GM10248 (cell line): ENCODE data around the gene SPON1.
"Not testable (repeated sequence)": the region's sequence is repeated elsewhere in the genome, so short reads cannot be mapped to it uniquely, and the experiment has no call there.

ENCODE experiments used
- CTCF ChIA-PET: fragments of 300-600 bp; sonication (Branson Sonifier 250); formaldehyde crosslinking; extraction: SDS; loops from one replicate; lab custom pipeline; 2021; ENCODE audit warnings: antibody characterized with exemption; lab: Yijun Ruan, JAX
- POLR2A ChIA-PET: fragments of 350-650 bp; sonication (Branson Sonifier 250); formaldehyde crosslinking; extraction: SDS; loops from one replicate; lab custom pipeline; 2020; ENCODE audit warnings: antibody characterized with exemption; lab: Yijun Ruan, JAX
- DNase-seq: peaks from one replicate; pipeline ENCODE4 v3.0.0; 2012; ENCODE audit errors: extremely low spot score
- TF ChIP-seq, protein P1 (sequence below): IDR thresholded peaks from 2 replicates; pipeline ENCODE4 v1.5.1; 2012; ENCODE audit warnings: mild to moderate bottlenecking, low read depth; ENCODE audit errors: extremely low read depth, missing control alignments, control extremely low read depth

The SPON1 gene

DNA sequence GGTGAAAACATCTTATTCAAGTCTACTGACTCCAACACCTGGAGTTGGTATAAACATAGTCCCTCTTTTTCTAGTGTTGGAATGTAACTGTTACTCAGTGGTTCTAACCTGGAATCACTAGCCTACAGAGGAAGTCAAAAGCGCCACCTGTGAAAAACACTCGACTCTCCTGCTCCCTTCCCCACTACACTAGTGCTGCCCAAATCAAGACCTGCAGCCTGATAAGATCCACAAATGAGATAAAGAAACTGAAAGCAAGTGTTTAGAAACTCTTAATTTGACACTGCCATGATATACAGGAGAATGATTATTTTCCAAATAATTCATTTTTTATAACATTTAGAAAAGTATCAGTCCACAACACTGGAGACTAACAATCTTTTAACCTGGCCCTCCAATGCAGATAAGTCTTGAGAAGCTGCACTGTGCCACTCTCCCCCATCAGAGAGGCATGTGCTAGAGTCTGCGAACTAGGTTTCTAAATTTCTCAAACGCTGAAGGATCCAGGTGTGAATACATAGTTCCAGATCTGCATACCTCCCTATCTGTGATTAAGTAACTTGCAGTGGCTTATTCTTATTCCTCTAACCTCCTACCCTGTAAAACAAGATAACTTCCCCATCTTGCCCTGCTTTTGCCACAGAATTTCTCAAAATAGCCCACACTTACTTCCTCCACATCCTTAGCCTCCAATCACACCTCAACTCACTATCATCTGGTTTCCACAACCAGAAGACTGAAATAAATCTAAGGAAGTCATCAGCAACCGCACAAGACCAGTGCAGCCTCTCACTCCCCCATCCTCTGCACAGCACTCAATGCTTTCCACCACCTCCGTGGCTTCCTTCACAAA, 308.4 kb downstream of the SPON1 start:
- TF ChIP-seq, protein P1, sequence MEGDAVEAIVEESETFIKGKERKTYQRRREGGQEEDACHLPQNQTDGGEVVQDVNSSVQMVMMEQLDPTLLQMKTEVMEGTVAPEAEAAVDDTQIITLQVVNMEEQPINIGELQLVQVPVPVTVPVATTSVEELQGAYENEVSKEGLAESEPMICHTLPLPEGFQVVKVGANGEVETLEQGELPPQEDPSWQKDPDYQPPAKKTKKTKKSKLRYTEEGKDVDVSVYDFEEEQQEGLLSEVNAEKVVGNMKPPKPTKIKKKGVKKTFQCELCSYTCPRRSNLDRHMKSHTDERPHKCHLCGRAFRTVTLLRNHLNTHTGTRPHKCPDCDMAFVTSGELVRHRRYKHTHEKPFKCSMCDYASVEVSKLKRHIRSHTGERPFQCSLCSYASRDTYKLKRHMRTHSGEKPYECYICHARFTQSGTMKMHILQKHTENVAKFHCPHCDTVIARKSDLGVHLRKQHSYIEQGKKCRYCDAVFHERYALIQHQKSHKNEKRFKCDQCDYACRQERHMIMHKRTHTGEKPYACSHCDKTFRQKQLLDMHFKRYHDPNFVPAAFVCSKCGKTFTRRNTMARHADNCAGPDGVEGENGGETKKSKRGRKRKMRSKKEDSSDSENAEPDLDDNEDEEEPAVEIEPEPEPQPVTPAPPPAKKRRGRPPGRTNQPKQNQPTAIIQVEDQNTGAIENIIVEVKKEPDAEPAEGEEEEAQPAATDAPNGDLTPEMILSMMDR, result no peak
- peak; percentile 44 for DNase-seq
- ChIA-PET POLR2A (no interaction called here), CTCF (interaction anchor here (0.8 kb wide), 1 partner anchor 38 kb away, joined by 3 read pairs; no protein-coding TSS in a partner anchor)

DNA sequence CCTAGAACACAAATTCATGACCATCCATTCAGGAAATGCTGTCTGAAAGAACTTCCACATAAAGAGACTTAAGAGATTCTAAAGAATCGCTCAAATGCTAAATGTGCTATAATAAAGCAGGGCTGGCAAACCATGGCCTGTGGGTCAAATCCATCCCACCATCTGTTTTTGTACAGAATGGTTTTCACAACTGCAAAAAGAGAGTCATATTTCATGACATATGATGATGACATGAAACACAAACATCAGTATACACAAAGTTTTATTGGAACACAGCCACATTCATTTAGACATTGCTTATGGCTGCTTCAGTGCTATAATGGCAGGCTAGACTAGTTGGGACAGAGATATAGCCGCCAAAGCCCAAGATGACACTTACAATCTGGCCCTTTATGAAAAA, 311.4 kb downstream of the SPON1 start:
- CTCF ChIA-PET, result interaction anchor here (1.0 kb wide), 1 partner anchor 10 kb away, joined by 3 read pairs; no protein-coding TSS in a partner anchor
- POLR2A ChIA-PET, result no interaction called here
- TF ChIP-seq, protein P1, result no peak

GRCh38 chr11:14275076-14275475, 312.6 kb downstream of the SPON1 start:
- CTCF ChIA-PET, result interaction anchor here (0.8 kb wide), 1 partner anchor 33 kb away, joined by 3 read pairs; no protein-coding TSS in a partner anchor
- TF ChIP-seq, protein P1, result no peak
- POLR2A ChIA-PET, result no interaction called here
- DNase-seq, result no peak

More for the DNA sequence above, 311.4 kb downstream of the SPON1 start:
- DNase-seq, result no peak

- CTCF ChIA-PET, DNase-seq, POLR2A ChIA-PET: not testable (repeated sequence)
Observed at GRCh38 chr11:14278869-14279268, 316.3 kb downstream of the SPON1 start.

DNA sequence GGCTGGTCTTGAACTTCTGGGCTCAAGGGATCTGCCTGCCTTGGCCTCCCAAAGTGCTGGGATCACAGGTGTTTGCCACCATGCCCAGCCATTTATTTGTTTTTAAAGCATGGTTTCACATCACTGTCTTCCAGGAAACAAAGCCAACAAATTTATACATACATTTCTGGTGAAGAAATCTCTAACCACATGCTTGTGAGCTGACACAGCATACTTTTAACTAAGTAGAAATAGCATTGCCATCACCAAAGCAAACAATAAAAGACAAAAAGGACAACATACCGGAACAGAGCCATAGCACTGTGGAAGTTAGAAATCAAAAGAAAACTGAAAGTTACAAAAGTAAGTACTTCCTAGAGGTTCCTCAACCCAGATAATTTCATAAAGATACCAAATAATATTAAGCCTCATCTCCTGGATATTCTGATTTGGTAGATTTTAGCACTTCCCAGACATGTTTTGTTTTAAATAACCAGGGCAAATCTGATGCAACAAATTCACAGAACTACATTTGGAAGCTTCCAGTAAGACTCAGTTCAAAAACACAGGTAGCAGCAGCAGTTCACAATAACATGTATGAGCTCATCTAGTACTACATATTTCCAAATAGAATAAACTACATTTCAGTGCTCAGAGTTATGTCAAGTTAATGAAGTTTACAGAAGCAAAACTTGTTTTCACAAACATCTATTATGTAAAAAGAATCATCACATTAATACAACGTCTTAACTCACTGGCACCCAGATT, 325.8 kb downstream of the SPON1 start:
- ChIA-PET CTCF (interaction anchor here (1.6 to 3.1 kb wide), 2 partner anchors 13 to 20 kb away, joined by 4 to 17 read pairs; no protein-coding TSS in a partner anchor), POLR2A (no interaction called here)
- TF ChIP-seq, protein P1, result no peak
- DNase-seq, result no peak

GRCh38 chr11:14290422-14290821, 327.9 kb downstream of the SPON1 start:
- ChIA-PET POLR2A (no interaction called here), CTCF (interaction anchor here (1.4 to 3.1 kb wide), 2 partner anchors 11 to 128 kb away, joined by 3 to 17 read pairs; no protein-coding TSS in a partner anchor)
- DNase-seq, result no peak
- TF ChIP-seq, protein P1, result no peak

- POLR2A ChIA-PET, result no interaction called here
- DNase-seq, result no peak
- TF ChIP-seq, protein P1, result no peak
- CTCF ChIA-PET, result interaction anchor here (0.7 to 6.6 kb wide), 25 partner anchors 8 to 605 kb away, joined by 3 to 109 read pairs (median 6); partner anchors contain the start of gene COPB1
Observed at GRCh38 chr11:14299921-14300320, 337.4 kb downstream of the SPON1 start.
